Natural killer cell (primary cell): ENCODE data around the gene ASAP3. TPM values are rescaled to one million over a fixed set of nuclear protein-coding genes. Genes with fewer than 3 reads are reported as not detected.
A peak's percentile ranks its signal among the peaks of the same experiment; 100 is the strongest.

Source experiments
- ATAC-seq, 3 donors: fragments of 150-1000 bp in 2 of 3; fragments of 200-7000 bp in 1 of 3; cut with Tn5 transposase; 1 replicate in 1 of 3; 2 replicates in 2 of 3; pipeline ENCODE4 v1.10.0; 2021; ENCODE audit warnings: mild to moderate bottlenecking in 2 of 3, moderate library complexity in 2 of 3
- DNase-seq, 2 donors: peaks; one replicate each; pipeline versions ENCODE4 v3.0.0 to v3.0.0-alpha.2; 2013 to 2021; ENCODE audit warnings: mixed read lengths in 1 of 2
- H3K27ac ChIP-seq: one replicate; pipeline ENCODE4 v1.5.1; 2013; ENCODE audit warnings: mild to moderate bottlenecking, low read length
- H3K27me3 ChIP-seq: one replicate; pipeline ENCODE4 v1.6.1; 2013; ENCODE audit warnings: low read length; ENCODE audit not compliant: control insufficient read depth, insufficient read depth
- H3K36me3 ChIP-seq: one replicate; pipeline ENCODE4 v1.6.1; 2013; ENCODE audit warnings: low read length; ENCODE audit not compliant: control insufficient read depth, insufficient read depth
- H3K4me1 ChIP-seq: one replicate; pipeline ENCODE4 v1.6.1; 2013; ENCODE audit warnings: low read length; ENCODE audit not compliant: control insufficient read depth, insufficient read depth
- H3K4me3 ChIP-seq: one replicate; pipeline ENCODE4 v1.5.1; 2013; ENCODE audit warnings: low read length
- H3K9me3 ChIP-seq: one replicate; pipeline ENCODE4 v1.6.1; 2013; ENCODE audit warnings: low read length; ENCODE audit not compliant: control insufficient read depth, insufficient read depth
- H3K27ac Mint-ChIP-seq, 2 donors: one replicate each; pipeline ENCODE4 v1.8.0; 2022; ENCODE audit warnings: mild to moderate bottlenecking in 2 of 2, mixed read lengths in 2 of 2, moderate library complexity in 1 of 2
- H3K27me3 Mint-ChIP-seq, 2 donors: one replicate each; pipeline ENCODE4 v1.8.0; 2022; ENCODE audit warnings: low read depth in 2 of 2, mixed read lengths in 2 of 2
- H3K36me3 Mint-ChIP-seq: one replicate; pipeline ENCODE4 v1.8.0; 2022; ENCODE audit warnings: mixed read lengths
- H3K4me1 Mint-ChIP-seq, 2 donors: one replicate each; pipeline ENCODE4 v1.8.0; 2022; ENCODE audit warnings: mixed read lengths in 2 of 2
- H3K4me3 Mint-ChIP-seq: one replicate; pipeline ENCODE4 v1.8.0; 2022; ENCODE audit warnings: mild to moderate bottlenecking, moderate library complexity, mixed read lengths
- H3K9me3 Mint-ChIP-seq, 2 donors: one replicate each; pipeline ENCODE4 v1.8.0; 2022; ENCODE audit warnings: mixed read lengths in 2 of 2
- WGBS: methylation state at CpG from one replicate; pipeline ENCODE4 v1.1.7; 2013; ENCODE audit warnings: missing lambda C conversion rate; ENCODE audit not compliant: insufficient coverage; 5-methylcytosine and 5-hydroxymethylcytosine counted together
- intact Hi-C: fragments of 100-400 bp; cut with micrococcal nuclease; formaldehyde crosslinking; loops from one replicate; pipeline ENCODE4 v1.14.2; 2022
- total RNA-seq, 4 donors: library from RNA; stranded (reverse); fragments of 120-200 nt in 1 of 4; gene quantifications; one replicate each; pipeline versions ENCODE4 v1.2.3 to v1.2.4, GENCODE V29; 2013 to 2022
- TF ChIP-seq, protein P1 (sequence below): fragments of 200-600 bp; IDR thresholded peaks from one replicate; pipeline ENCODE4 v1.8.0; 2022; ENCODE audit warnings: antibody characterized with exemption

The ASAP3 gene
- total RNA-seq, 3 donors from 2014 or later (not counting 1 experiment from before 2014, with no cell fraction given), result 0.25 to 0.70 (median 0.59) TPM

GRCh38 chr1:23437355-23437664 lies 46.7 kb downstream of the ASAP3 start:
- Mint-ChIP-seq H3K36me3 (no peaks in the 10 kb centered on the region), H3K9me3 (no peaks in the 10 kb centered on the region), H3K27me3 (peaks cover 0 to 8% of the 10 kb centered on the region in 2 donors), H3K4me1 (no peaks in the 10 kb centered on the region), H3K4me3 (no peak overlapping the region), H3K27ac (no peak overlapping the region)
- TF ChIP-seq, protein P1, sequence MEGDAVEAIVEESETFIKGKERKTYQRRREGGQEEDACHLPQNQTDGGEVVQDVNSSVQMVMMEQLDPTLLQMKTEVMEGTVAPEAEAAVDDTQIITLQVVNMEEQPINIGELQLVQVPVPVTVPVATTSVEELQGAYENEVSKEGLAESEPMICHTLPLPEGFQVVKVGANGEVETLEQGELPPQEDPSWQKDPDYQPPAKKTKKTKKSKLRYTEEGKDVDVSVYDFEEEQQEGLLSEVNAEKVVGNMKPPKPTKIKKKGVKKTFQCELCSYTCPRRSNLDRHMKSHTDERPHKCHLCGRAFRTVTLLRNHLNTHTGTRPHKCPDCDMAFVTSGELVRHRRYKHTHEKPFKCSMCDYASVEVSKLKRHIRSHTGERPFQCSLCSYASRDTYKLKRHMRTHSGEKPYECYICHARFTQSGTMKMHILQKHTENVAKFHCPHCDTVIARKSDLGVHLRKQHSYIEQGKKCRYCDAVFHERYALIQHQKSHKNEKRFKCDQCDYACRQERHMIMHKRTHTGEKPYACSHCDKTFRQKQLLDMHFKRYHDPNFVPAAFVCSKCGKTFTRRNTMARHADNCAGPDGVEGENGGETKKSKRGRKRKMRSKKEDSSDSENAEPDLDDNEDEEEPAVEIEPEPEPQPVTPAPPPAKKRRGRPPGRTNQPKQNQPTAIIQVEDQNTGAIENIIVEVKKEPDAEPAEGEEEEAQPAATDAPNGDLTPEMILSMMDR, result no peak
- intact Hi-C loops, result no loop called here
- H3K27ac ChIP-seq, result no peak overlapping the region
- no peak for ATAC-seq
- no peaks in the 10 kb centered on the region for H3K9me3 ChIP-seq
- WGBS, result 92% methylated on average over 13 of the region's 13 CpGs
- no peaks in the 10 kb centered on the region for H3K36me3 ChIP-seq
- H3K4me1 ChIP-seq, result no peaks in the 10 kb centered on the region
- H3K4me3 ChIP-seq, result no peak overlapping the region
- H3K27me3 ChIP-seq, result no peaks in the 10 kb centered on the region
- DNase-seq, result no peak

DNA sequence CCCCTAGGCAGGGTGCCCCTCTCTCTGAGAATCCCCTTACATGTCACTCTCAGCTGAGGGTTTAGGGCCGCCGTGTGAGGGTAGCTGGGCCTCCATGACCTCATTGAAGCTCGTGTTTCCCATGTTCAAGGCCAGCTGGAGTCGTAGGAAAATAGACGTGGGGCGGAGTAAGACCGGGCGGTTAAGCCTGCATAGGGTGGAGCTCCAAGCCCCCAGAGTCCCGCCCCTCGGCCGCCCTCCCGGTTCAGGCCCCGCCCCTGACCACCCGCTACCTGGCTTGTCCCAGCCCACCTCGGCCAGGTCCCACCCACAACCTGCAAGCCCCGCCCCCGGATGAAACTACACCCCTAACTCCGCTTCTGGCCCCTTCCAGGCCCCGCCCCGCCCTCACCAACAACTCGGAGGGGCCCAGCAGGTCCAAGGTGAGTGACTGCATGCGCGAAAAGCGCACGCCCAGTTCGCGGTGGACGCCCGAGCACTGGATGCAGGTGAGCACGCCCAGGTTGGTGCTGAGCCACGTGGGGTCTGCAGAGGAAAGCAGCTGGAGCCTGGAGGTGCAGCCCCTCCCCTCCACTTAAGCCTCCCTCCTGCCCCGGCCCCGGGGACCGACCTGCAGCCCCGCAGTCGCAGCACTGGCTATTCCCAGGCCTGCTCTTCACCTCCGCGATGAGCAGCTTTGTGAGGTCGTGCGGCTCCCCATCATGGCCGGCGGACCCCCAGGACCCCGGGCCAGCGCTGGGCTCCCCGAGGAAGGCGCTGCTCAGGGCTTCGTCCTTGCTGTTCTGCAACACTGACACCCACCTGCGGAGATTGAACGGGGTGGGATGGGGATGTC lies 47.2 kb downstream of the ASAP3 start:
- peak in 1 of 2 donors; percentile 50 for DNase-seq
- Histone ChIP-seq H3K4me3 (no peak overlapping the region), H3K4me1 (no peaks in the 10 kb centered on the region), H3K27me3 (no peaks in the 10 kb centered on the region), H3K27ac (no peak overlapping the region), H3K9me3 (no peaks in the 10 kb centered on the region), H3K36me3 (no peaks in the 10 kb centered on the region)
- Mint-ChIP-seq H3K27me3 (peaks cover 0 to 8% of the 10 kb centered on the region in 2 donors), H3K4me1 (no peaks in the 10 kb centered on the region), H3K9me3 (no peaks in the 10 kb centered on the region), H3K4me3 (no peak overlapping the region), H3K27ac (no peak overlapping the region), H3K36me3 (no peaks in the 10 kb centered on the region)
- intact Hi-C loops, result no loop called here
- WGBS, result 67% methylated on average over 49 of the region's 49 CpGs
- TF ChIP-seq, protein P1, result no peak
- peak in 2 of 3 donors; percentile 28 to 59 for ATAC-seq

GRCh38 chr1:23434260-23434775 lies 49.7 kb downstream of the ASAP3 start:
- Histone ChIP-seq H3K4me3 (no peak overlapping the region), H3K27me3 (no peaks in the 10 kb centered on the region), H3K9me3 (no peaks in the 10 kb centered on the region), H3K27ac (no peak overlapping the region), H3K36me3 (no peaks in the 10 kb centered on the region), H3K4me1 (no peaks in the 10 kb centered on the region)
- no peaks in the 10 kb centered on the region for H3K9me3 Mint-ChIP-seq
- intact Hi-C loops, result no loop called here
- TF ChIP-seq, protein P1, result no peak
- ATAC-seq, result no peak
- 84% methylated on average over 7 of the region's 7 CpGs for WGBS
- H3K27ac Mint-ChIP-seq, result no peak overlapping the region
- no peaks in the 10 kb centered on the region for H3K36me3 Mint-ChIP-seq
- DNase-seq, result no peak
- no peaks in the 10 kb centered on the region for H3K4me1 Mint-ChIP-seq
- H3K27me3 Mint-ChIP-seq, result peaks cover 0 to 11% of the 10 kb centered on the region in 2 donors
- H3K4me3 Mint-ChIP-seq, result no peak overlapping the region
